Immature natural killer cell (primary cell): Measurements from ENCODE around the gene ASXL2. TPM values are rescaled to one million over a fixed set of nuclear protein-coding genes. Genes with fewer than 3 reads are reported as not detected.
A peak's percentile ranks its signal among the peaks of the same experiment; 100 is the strongest.

Experiments used
- DNase-seq, 3 donors: peaks; one replicate each; pipeline ENCODE4 v3.0.0; 2022; ENCODE audit warnings: mixed read lengths in 1 of 3
- H3K27ac Mint-ChIP-seq, 6 donors: one replicate each; pipeline ENCODE4 v1.8.0; 2020; ENCODE audit warnings: mixed read lengths in 6 of 6, mild to moderate bottlenecking in 5 of 6, inconsistent platforms in 4 of 6, moderate library complexity in 3 of 6
- H3K27me3 Mint-ChIP-seq, 3 donors: one replicate each; pipeline ENCODE4 v1.8.0; 2020 to 2021; ENCODE audit warnings: low read depth in 3 of 3, mild to moderate bottlenecking in 3 of 3, mixed read lengths in 3 of 3, moderate library complexity in 3 of 3, inconsistent platforms in 1 of 3
- H3K36me3 Mint-ChIP-seq, 3 donors: one replicate each; pipeline ENCODE4 v1.8.0; 2020; ENCODE audit warnings: mixed read lengths in 3 of 3, inconsistent platforms in 2 of 3, mild to moderate bottlenecking in 2 of 3
- H3K4me1 Mint-ChIP-seq, 2 donors: one replicate each; pipeline ENCODE4 v1.8.0; 2020; ENCODE audit warnings: inconsistent platforms in 2 of 2, mild to moderate bottlenecking in 2 of 2, mixed read lengths in 2 of 2, moderate library complexity in 1 of 2
- H3K4me3 Mint-ChIP-seq, 5 donors: one replicate each; pipeline ENCODE4 v1.8.0; 2020; ENCODE audit warnings: mild to moderate bottlenecking in 5 of 5, mixed read lengths in 5 of 5, inconsistent platforms in 3 of 5, moderate library complexity in 3 of 5
- H3K9me3 Mint-ChIP-seq, 6 donors: one replicate each; pipeline ENCODE4 v1.8.0; 2020; ENCODE audit warnings: mild to moderate bottlenecking in 6 of 6, mixed read lengths in 6 of 6, inconsistent platforms in 4 of 6, moderate library complexity in 3 of 6
- polyA plus RNA-seq, 3 donors: library from polyadenylated mRNA; unstranded; fragments of 300-500 nt; fragmentation: Illumina TruSeq; gene quantifications; one replicate each; pipeline ENCODE4 v1.2.3, GENCODE V29; 2021

ASXL2 gene
- polyA plus RNA-seq, 3 donors from 2014 or later, result 3.1 to 15.6 (median 4.7) TPM

- Mint-ChIP-seq H3K4me3 (peak overlapping the region; percentile 83 to 91 (median 88)), H3K36me3 (peaks cover 9 to 31% (median 22%) of the 10 kb centered on the region in 3 donors), H3K27ac (peak overlapping the region; percentile 85 to 97 (median 94)), H3K9me3 (no peaks in the 10 kb centered on the region), H3K27me3 (peaks cover 0 to 1% (median 0%) of the 10 kb centered on the region in 3 donors), H3K4me1 (peaks cover 71 to 89% of the 10 kb centered on the region in 2 donors)
- DNase-seq, result peak in 2 of 3 donors; percentile 30 to 40
Measured at GRCh38 chr2:25794544-25795276, 83.6 kb downstream of the ASXL2 start.

GRCh38 chr2:25790074-25790790 lies 88.1 kb downstream of the ASXL2 start:
- DNase-seq, result peak in 1 of 3 donors; percentile 8
- Mint-ChIP-seq H3K27ac (peak overlapping the region in 1 of 6 donors; percentile 66), H3K9me3 (no peaks in the 10 kb centered on the region), H3K4me1 (peaks cover 52 to 69% of the 10 kb centered on the region in 2 donors), H3K36me3 (peaks cover 8 to 11% (median 9%) of the 10 kb centered on the region in 3 donors), H3K27me3 (no peaks in the 10 kb centered on the region), H3K4me3 (peak overlapping the region in 1 of 5 donors; percentile 81)

DNA sequence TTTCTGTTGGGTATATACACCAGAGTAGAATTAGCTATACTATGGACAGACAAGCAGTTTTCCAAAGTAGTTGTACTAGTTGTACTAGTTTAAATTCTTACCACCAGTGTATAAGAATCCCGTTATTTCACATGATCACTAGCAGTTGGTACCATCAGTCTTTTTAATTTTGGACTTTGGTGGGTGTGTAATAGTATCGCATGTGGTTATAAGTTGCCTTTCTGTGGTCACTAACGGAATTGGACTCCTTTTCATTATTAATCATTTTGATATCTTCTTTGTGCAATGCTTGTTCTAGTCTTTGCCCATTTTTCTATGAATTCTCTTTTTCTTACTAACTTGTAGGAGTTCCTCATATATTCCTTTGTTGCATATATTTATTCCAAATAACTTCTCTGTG lies 89.8 kb downstream of the ASXL2 start:
- no peak for DNase-seq
- H3K27ac Mint-ChIP-seq, result peak overlapping the region in 1 of 6 donors; percentile 3
- no peaks in the 10 kb centered on the region for H3K9me3 Mint-ChIP-seq
- H3K27me3 Mint-ChIP-seq, result peaks cover 0 to 2% (median 0%) of the 10 kb centered on the region in 3 donors
- H3K4me1 Mint-ChIP-seq, result peaks cover 37 to 58% of the 10 kb centered on the region in 2 donors
- peaks cover 12 to 15% (median 12%) of the 10 kb centered on the region in 3 donors for H3K36me3 Mint-ChIP-seq
- peak overlapping the region in 2 of 5 donors; percentile 28 to 67 for H3K4me3 Mint-ChIP-seq

GRCh38 chr2:25787020-25787419 lies 91.3 kb downstream of the ASXL2 start:
- peaks cover 33 to 49% of the 10 kb centered on the region in 2 donors for H3K4me1 Mint-ChIP-seq
- DNase-seq, result no peak
- no peak overlapping the region for H3K4me3 Mint-ChIP-seq
- peaks cover 12 to 15% (median 12%) of the 10 kb centered on the region in 3 donors for H3K36me3 Mint-ChIP-seq
- no peak overlapping the region for H3K27ac Mint-ChIP-seq
- peaks cover 0 to 2% (median 0%) of the 10 kb centered on the region in 3 donors for H3K27me3 Mint-ChIP-seq
- no peaks in the 10 kb centered on the region for H3K9me3 Mint-ChIP-seq

GRCh38 chr2:25784404-25784803 lies 93.9 kb downstream of the ASXL2 start:
- no peak for DNase-seq
- H3K27me3 Mint-ChIP-seq, result peaks cover 0 to 2% (median 0%) of the 10 kb centered on the region in 3 donors
- peaks cover 8 to 11% (median 9%) of the 10 kb centered on the region in 3 donors for H3K36me3 Mint-ChIP-seq
- H3K27ac Mint-ChIP-seq, result peak overlapping the region in 3 of 6 donors; percentile 4 to 19 (median 13)
- H3K4me1 Mint-ChIP-seq, result peaks cover 18 to 27% of the 10 kb centered on the region in 2 donors
- H3K4me3 Mint-ChIP-seq, result no peak overlapping the region
- H3K9me3 Mint-ChIP-seq, result no peaks in the 10 kb centered on the region

DNA sequence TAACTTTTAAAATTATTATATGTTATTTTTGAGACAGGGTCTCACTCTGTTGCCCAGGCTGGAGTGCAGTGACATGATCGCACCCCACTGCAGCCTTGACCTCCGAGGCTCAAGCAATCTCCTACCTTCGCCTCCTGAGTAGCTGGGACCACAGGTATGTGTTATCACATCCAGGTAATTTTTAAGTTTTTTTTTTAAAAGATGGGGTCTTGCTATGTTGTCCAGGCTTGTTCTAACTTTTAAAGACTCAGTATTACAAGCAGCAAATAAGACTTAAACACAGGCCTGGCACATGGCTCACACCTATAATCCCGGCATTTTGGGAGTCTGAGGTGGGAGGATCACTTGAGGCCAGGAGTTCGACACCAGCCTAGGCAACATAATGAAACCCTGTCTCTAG lies 101.2 kb downstream of the ASXL2 start:
- Mint-ChIP-seq H3K4me1 (peaks cover 0 to 5% of the 10 kb centered on the region in 2 donors), H3K27me3 (no peaks in the 10 kb centered on the region), H3K9me3 (no peaks in the 10 kb centered on the region), H3K36me3 (peaks cover 0 to 8% (median 0%) of the 10 kb centered on the region in 3 donors), H3K4me3 (no peak overlapping the region), H3K27ac (no peak overlapping the region)
- no peak for DNase-seq

- Mint-ChIP-seq H3K27me3 (peaks cover 0 to 2% (median 0%) of the 10 kb centered on the region in 3 donors), H3K4me1 (peaks cover 0 to 5% of the 10 kb centered on the region in 2 donors), H3K4me3 (no peak overlapping the region), H3K36me3 (peaks cover 15 to 27% (median 16%) of the 10 kb centered on the region in 3 donors), H3K27ac (peak overlapping the region in 1 of 6 donors; percentile 40), H3K9me3 (no peaks in the 10 kb centered on the region)
- DNase-seq, result no peak
Measured at GRCh38 chr2:25772078-25772477, 106.2 kb downstream of the ASXL2 start.

- Mint-ChIP-seq H3K36me3 (peaks cover 26 to 47% (median 29%) of the 10 kb centered on the region in 3 donors), H3K9me3 (no peaks in the 10 kb centered on the region), H3K27me3 (peaks cover 0 to 1% (median 0%) of the 10 kb centered on the region in 3 donors), H3K4me3 (no peak overlapping the region), H3K4me1 (peaks cover 0 to 4% of the 10 kb centered on the region in 2 donors), H3K27ac (peak overlapping the region in 3 of 6 donors; percentile 26 to 79 (median 43))
- no peak for DNase-seq
Measured at GRCh38 chr2:25763575-25763974, 114.7 kb downstream of the ASXL2 start.

GRCh38 chr2:25760297-25760696 lies 118.0 kb downstream of the ASXL2 start:
- H3K36me3 Mint-ChIP-seq, result peaks cover 13 to 36% (median 33%) of the 10 kb centered on the region in 3 donors
- H3K27ac Mint-ChIP-seq, result peak overlapping the region in 1 of 6 donors; percentile 35
- peaks cover 0 to 4% of the 10 kb centered on the region in 2 donors for H3K4me1 Mint-ChIP-seq
- H3K9me3 Mint-ChIP-seq, result no peaks in the 10 kb centered on the region
- DNase-seq, result no peak
- peaks cover 0 to 1% (median 0%) of the 10 kb centered on the region in 3 donors for H3K27me3 Mint-ChIP-seq
- no peak overlapping the region for H3K4me3 Mint-ChIP-seq

DNA sequence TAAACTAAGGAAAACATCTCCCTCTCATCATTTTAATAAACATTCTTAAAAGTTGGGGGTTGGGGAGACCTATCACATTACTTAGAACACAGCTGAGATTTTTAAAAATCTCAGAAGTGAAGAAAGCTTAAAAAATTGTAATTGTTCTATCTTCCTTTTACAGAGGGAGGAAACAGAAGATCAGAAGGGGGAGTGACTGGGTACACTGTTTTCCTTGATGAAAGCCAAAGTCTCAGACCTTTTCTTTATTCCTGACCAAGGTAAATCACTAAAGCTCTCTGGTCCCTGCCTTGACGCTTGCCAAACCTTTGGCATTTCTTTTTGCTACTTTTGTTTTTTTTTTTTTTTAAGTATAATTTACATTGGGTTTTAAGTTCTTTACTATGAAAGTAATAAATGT lies 119.9 kb downstream of the ASXL2 start:
- DNase-seq, result no peak
- peaks cover 0 to 1% (median 0%) of the 10 kb centered on the region in 3 donors for H3K27me3 Mint-ChIP-seq
- no peaks in the 10 kb centered on the region for H3K9me3 Mint-ChIP-seq
- H3K36me3 Mint-ChIP-seq, result peaks cover 27 to 43% (median 37%) of the 10 kb centered on the region in 3 donors
- peak overlapping the region in 1 of 6 donors; percentile 30 for H3K27ac Mint-ChIP-seq
- no peak overlapping the region for H3K4me3 Mint-ChIP-seq
- peaks cover 0 to 4% of the 10 kb centered on the region in 2 donors for H3K4me1 Mint-ChIP-seq

GRCh38 chr2:25757906-25758305 lies 120.4 kb downstream of the ASXL2 start:
- Mint-ChIP-seq H3K27me3 (peaks cover 0 to 1% (median 0%) of the 10 kb centered on the region in 3 donors), H3K27ac (peak overlapping the region in 1 of 6 donors; percentile 30), H3K4me1 (peaks cover 0 to 4% of the 10 kb centered on the region in 2 donors), H3K4me3 (no peak overlapping the region), H3K9me3 (no peaks in the 10 kb centered on the region), H3K36me3 (peaks cover 29 to 46% (median 39%) of the 10 kb centered on the region in 3 donors)
- DNase-seq, result no peak

DNA sequence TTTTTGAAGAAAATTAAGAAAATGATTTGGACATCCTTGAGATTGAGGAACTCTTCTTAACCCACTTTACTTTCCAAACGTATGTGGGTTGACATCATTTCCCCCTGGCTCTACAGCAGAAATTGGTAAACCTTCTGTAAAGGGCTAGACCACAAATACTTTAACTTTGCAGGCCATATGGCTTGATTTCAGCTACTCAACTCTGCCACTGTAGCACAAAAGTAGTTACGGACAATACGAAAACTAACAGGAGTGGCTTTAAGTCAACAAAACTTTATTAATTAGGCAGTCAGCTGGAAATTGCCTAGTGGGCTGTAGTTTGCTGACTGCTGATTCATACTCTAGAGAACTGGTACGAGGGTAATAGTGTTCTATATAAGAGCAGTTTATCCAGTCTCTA lies 121.8 kb downstream of the ASXL2 start:
- H3K27me3 Mint-ChIP-seq, result peaks cover 0 to 1% (median 0%) of the 10 kb centered on the region in 3 donors
- no peak overlapping the region for H3K27ac Mint-ChIP-seq
- no peak for DNase-seq
- peaks cover 0 to 3% of the 10 kb centered on the region in 2 donors for H3K4me1 Mint-ChIP-seq
- H3K9me3 Mint-ChIP-seq, result no peaks in the 10 kb centered on the region
- peaks cover 34 to 52% (median 44%) of the 10 kb centered on the region in 3 donors for H3K36me3 Mint-ChIP-seq
- no peak overlapping the region for H3K4me3 Mint-ChIP-seq

- Mint-ChIP-seq H3K27me3 (no peaks in the 10 kb centered on the region), H3K27ac (peak overlapping the region; percentile 22 to 68 (median 30)), H3K4me3 (peak overlapping the region in 1 of 5 donors; percentile 2), H3K36me3 (peaks cover 20 to 61% (median 35%) of the 10 kb centered on the region in 3 donors), H3K4me1 (peaks cover 7 to 16% of the 10 kb centered on the region in 2 donors), H3K9me3 (no peaks in the 10 kb centered on the region)
- DNase-seq, result no peak
Measured at GRCh38 chr2:25749676-25750075, 128.6 kb downstream of the ASXL2 start.
